Stimulated activated CD8-positive, alpha-beta memory T cell treated with anti-CD3 and anti-CD28 coated beads, Interleukin-7, amount 100 ng/mL, for 4 hours (primary cell): ENCODE measurements around the gene OTOP2.

Experiments used
- DNase-seq, 2 donors: peaks; one replicate each; pipeline ENCODE4 v3.0.0-alpha.2; 2020; ENCODE audit warnings: low read depth in 2 of 2

Gene OTOP2

DNA sequence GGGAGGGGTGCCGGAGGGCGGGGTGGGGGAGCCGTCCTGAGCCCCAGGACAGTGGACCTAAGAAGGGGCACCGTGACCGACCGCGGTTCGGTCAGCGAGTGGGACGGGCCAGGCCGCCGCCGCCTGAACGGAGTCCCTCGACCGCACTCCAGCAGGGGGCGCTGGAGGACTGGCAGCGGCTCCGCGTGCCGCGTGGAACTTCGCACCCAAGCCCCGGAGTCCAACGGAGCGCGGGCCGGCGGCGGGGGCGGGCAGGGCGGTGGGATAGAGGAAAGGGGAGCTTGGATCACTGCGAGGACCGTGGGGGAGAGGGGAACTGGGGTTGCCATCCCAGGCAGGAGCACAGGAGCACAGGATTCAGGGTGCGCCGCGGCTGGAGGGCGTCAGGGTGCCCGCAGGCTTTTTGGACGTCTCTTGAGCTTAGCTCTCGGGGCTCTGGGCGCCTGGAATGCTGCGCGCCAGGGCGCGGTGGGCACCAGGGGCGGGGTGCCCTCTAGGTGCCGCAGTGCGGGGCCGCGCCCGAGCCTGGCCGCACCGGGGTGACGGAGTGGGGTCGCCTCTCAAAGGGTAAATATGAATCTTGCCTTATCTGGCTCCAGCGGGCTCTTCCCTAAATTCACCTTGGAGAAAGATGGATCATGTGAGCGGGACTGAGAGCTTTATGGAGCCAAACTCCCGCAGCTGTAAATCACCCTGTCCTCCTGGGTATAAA is 379 bp upstream of the OTOP2 start:
- peak; percentile 16 to 53 for DNase-seq

DNA sequence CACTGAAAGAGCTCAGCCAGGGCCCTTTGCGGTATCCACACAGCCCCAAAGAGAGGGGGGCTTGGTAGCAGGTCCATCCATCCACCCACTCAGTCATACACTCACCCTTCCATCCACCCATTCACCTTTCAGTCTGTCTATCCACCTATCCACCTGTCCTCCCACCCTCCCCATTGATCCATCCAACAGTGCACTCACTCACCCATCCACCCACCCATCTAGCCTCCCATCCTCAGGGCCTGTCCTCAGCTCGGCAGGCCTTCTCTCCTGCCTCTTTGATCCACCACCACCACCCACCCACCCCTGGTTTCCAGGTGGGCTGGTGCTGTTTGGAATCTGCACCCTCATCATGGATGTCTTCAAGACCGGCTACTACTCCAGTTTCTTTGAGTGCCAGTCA is 1.2 kb downstream of the OTOP2 start:
- no peak for DNase-seq

DNA sequence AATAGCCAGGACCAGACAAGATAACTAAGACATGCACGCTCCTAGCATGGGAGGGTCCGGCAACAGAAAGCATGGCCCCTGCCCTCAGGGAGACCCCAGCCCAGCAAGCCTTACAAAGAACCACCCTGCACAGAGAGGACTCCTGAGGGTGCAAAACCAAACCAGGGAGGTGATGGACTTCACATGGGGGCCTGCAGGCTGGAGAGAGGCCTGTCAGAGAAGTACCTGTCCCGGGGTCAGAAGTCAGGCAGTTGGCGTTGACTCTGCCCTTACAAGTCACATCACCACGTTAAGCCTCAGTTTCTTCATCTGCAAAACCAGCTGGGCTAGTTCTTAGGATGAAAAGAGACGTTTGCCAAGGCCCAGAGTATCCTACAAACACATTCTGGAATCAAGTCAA is 4.7 kb downstream of the OTOP2 start:
- DNase-seq = no peak

DNA sequence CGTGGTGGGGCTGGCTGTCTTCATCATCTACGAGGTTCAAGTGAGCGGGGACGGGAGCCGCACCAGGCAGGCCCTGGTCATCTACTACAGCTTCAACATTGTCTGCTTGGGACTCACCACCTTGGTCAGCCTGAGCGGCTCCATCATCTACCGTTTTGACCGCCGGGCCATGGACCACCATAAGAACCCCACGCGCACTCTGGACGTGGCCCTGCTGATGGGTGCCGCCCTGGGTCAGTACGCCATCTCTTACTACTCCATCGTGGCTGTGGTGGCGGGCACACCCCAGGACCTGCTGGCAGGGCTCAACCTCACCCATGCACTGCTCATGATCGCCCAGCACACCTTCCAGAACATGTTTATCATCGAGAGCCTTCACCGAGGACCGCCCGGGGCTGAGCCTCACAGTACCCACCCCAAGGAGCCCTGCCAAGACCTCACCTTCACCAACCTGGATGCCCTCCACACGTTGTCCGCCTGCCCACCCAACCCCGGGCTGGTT is 6.5 kb downstream of the OTOP2 start:
- no peak for DNase-seq

DNA sequence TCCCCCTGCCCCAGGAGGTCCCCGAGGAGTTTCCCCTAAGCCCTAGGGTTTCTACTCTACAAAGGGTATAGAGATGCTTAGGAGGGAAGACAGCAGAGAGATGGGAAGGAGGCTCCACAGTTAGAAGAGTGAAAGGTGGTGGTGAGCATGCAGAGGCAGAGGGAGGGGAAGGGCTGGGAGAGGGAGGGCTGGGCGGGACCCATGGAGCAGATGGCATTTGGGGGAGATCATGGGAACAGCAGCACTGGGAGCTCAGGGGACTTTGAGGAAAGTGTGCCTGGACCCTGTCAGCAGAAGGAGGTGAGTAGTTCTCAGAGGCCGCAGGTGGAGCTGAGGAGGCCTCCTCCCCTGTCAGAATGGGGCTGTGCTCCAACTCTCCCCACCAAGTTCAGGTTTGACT is 11.0 kb downstream of the OTOP2 start:
- no peak for DNase-seq

DNA sequence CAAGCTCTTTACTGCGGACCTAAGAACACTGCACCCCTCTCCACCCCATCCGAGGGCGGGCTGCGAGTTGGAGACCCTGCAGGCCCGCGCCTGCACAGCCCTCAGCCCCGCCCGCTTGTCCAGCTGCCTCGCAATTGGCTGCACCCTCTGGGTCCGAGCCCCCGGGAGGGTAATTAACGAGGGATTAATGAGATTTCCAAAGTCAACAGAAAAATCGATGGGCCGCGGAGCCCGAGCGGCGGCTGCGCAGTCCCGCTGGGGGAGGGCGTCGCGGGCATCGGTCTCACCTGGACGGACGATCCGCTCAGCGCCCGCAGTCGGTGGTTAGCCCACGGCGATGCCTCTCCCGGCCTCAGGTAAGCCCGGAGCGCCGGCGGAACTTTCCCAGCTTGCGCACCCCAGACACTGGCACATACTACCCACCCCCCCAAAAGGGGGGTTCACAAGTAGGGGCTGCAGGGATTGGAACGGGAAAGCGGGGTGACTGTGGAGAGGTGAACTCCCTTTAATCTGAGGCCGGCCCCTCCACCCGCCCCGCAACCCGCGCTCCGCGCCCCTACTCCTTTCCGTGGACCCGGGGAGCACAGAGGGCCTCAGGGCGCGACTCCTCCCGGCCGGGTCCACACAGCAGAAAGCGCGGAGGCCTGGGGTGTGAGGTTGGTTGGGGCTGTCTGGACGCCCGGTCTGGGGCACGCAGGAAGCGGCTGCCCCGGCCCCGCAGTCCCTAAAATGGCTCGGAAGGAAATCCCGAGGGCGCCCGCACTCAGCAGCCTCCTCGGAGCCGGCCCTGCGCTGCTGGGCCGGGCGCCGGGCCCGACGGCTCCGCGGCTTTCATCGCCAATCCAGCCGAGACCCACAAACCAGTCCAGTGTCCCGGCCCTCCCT is 11.8 kb downstream of the OTOP2 start, which contains the start of gene OTOP3:
Gene OTOP3 (plus strand): TSS at position 314 of the 885 bp plus-strand sequence. CDS start 24 bp downstream, at position 338.
- DNase-seq = no peak

DNA sequence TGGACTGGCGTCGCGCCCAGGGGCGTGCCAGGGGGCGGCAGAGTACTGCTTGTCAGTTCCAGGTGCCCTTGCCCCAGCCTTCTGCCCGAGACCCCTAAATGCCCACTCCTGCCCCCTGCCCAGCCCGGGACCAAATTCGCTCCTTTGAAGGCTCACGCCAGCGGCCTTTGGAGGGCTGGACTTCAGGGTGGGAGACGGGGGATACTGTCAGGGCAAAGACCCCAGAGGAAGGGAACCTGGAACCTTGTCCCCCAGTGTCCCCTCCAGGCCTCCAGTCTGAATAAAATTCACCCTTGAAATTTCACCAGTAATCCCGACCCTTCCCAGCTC is 12.4 kb downstream of the OTOP2 start:
- no peak for DNase-seq

DNA sequence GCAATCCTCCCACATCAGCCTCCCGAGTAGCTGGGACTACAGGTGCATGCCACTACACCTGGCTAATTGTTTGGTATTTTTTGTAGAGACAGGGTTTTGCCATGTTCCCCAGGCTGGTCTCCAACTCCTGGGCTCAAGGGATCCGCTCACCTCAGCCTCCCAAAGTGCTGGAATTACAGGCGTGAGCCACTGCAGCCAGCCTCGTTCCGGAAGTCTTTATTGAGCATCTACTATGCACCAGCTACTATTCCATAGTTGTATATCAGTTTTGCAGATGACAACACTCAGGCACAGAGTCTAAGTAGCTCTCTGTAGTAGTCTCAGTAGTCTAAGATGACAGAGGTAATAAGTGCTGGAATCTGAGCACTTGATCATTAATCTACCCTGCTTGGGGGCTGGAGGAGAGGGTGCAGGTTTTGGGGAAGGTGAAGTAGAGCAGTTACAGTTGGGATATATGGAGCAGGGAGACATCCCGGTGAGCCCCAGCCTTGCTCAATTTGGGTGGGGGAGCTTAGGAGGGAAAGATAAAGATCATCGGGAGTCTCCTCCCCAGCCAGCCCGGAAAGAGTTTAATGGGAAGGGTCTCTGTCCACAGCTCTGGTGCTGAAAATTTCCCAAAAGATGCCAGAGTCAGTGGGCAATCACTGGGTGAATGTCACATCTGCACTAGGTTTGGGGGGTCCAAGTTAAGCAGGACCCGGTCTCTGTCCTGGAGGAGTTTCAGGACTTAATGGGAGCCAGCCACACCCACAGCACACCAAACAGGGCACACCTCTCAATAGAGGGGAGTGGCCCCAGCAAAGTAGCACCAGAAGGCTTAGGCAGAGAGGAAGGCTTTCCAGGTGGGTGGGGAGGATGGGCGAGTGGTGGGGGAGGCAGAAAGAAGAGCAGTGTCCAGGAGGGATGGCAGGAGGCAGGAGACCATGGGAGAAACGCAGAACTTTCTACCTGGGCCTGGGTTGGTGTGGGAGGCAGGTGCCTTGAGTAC is 13.3 kb downstream of the OTOP2 start:
- DNase-seq = no peak

DNA sequence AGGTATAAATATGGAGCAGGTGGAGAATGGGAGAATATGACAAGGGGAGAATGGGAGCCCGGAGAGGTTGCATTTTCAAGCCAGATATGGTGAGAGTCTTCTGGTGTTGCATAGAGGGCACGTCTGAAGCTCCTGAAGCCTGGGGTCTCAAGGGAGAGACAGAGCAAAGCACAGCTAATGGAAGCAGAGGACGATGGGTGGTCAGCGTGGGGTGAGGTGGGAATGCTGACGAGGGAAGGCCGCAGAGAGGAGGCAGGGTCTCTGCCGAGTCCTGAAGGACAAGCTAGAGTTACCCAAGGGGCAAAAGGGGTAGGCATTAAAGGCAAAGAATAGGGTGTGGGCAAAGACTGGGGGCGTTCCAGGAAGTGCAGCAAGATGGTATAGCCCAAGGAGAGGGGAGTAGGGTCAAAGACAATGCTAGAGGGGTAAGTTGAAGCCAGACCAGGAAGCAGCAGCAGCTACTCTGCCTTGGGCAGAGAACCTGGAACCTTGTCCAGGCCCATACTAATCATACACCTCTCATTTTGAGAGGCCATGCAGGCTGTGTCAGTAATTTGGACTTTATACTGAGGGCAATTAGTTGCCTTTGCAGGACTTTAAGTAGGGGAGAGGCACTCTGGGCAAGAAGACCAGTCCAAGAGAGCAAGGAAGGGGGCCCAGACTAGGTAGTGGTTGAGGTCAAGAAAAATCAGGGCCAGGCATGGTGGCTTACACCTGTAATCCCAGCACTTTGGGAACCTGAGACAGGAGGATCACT is 14.3 kb downstream of the OTOP2 start:
- DNase-seq = no peak

DNA sequence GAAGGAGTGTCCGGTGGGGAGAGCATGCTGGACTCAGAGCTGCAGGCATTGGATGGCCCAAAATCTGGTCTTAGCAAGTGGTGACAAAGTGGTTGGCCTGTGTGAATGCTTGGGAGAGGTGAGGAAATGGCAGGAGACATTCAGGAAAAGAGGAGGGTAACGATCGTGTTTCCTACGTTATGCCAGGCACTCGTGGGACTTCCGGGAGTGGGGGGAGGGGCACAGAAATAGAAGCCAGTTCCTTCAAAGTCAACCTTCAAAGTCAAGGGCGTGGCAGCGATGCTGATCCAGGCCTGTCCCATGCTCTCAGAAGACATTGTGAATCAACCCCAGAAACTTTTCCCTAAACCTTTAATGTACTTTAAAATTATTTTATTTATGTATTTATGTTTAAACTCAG is 15.5 kb downstream of the OTOP2 start:
- no peak for DNase-seq

DNA sequence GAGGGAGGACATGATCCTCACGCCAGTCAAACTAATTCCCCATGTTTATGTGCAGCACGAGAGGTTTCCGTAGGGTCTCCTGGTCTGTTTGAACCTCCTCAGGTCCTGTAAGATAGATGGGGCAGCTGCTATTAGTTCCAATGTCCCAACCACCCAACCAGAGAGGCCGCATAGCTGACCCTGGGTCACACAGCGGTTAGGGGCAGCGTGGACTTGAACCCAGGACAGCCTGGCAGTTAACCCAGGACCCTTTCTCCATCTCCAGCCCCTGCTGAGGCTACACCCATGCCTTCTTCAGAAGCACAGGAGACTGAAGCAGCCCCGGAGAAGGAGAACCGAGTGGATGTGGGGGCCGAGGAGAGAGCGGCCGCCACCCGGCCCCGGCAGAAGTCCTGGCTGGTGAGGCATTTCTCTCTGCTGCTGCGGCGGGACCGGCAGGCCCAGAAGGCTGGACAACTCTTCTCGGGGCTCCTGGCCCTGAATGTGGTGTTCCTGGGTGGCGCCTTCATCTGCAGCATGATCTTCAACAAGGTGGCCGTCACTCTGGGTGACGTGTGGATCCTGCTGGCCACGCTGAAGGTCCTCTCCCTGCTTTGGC is 17.2 kb downstream of the OTOP2 start:
- DNase-seq = no peak

DNA sequence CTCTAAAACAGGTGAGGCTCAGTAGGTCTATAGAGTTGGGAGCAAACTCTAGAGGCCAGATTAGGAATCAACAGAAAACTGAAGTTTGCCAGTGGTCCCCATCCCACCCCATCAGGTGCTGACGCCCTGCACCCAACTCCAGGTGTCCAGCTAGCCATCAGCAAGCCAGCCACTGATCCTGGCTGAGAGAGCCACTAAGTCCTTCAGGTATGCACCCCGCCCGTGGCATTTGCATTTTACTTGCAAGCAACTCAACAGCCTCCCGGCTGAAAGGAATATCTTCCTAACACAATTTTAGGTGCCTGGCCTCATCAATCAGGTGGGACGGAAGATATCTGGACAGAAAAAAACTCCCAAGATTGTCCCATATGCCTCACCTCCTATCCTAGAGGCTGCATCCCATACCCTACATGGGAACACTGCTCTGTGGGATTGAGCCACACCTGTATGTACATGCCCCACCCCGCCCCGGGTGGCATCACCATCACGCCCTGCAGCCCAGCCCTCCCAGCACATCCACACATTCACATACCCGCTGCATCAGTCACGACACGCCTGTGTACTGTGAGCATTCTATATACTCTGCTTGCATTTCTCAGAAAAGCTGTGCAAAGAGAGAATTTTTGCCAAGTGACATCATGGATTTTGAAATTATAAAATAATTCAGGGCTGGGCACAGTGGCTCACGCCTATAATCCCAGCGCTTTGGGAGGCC is 19.9 kb downstream of the OTOP2 start:
- no peak for DNase-seq

DNA sequence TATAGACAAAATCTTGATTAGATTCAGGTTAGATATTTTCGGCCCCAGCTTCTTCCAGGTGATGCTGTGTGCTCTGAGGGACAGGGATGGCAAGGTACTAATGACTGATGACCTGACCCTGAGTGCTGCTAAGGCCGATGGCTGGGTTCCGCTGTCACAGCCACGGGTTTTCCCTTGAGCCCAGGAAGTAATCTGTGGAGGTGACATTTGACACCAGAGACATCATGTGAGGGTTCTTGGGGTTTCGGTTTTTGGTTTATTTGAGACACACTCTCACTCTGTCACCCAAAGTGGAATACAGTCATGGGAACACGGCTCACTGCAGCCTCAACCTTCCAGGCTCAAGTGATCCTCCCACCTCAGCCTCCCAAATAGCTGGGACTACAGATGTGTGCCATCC is 21.5 kb downstream of the OTOP2 start:
- no peak for DNase-seq

DNA sequence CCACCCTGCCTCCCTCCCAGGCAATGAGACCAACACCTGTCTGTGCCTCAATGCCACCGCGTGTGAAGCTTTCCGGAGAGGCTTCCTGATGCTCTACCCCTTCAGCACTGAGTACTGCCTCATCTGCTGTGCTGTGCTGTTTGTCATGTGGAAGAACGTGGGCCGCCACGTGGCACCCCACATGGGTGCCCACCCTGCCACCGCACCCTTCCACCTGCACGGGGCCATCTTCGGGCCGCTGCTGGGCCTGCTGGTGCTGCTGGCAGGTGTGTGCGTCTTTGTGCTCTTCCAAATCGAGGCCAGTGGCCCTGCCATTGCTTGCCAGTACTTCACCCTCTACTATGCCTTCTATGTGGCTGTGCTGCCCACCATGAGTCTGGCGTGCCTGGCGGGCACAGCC is 22.6 kb downstream of the OTOP2 start:
- DNase-seq = no peak

DNA sequence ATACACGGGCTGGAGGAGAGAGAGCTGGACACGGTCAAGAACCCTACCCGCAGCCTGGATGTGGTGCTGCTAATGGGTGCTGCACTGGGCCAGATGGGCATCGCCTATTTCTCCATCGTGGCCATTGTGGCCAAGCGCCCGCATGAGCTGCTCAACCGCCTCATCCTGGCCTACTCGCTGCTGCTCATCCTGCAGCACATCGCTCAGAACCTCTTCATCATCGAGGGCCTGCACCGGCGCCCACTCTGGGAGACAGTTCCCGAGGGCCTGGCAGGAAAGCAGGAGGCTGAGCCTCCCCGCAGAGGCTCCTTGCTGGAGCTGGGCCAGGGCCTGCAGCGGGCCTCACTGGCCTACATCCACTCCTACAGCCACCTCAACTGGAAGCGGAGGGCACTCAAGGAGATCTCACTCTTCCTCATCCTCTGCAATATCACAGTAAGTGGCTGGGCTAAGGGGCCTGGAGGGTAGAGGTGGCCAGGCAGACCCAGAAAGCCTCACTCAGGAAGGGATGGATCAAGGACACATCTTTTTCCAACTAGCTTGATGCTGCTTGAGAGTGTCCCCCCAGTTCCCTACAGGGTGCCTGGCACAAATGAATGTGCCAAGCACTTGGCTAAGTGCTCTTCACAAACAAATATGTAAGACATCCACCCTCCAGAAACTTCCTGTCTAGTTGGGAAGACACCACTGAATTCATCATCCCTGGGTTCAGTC is 23.1 kb downstream of the OTOP2 start:
- no peak for DNase-seq

DNA sequence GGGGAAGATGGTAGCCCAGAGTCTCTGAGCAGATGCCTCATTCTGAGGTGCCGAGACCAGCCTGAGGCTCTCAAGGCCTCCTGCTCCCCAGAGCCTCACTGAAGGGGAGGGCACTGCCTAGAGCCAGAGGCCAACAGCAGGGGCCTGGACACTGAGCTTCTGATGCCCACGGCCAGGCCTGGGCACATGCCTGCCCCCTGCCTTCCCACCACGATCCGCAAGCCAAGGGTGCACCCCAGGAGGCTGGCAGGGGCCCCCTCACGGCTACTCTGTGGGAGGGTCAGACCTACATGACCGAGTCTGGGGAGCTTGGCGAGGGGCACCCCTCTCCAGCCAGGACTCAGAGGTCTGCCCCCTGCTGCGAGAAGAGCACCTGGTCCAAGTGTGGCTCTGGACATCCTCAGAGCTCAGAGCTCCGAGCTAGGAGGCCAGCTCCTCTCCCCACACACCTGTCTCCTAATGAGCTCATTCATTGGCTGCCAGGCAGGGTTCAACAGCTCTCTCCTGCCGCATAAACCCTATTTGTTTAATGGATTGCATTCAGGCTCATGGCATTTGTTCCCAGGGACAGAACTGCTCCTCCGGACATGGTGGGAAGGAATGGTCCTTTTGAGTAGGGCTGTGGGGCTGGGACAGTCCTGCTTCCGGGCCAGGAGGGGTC is 25.5 kb downstream of the OTOP2 start:
- no peak for DNase-seq

DNA sequence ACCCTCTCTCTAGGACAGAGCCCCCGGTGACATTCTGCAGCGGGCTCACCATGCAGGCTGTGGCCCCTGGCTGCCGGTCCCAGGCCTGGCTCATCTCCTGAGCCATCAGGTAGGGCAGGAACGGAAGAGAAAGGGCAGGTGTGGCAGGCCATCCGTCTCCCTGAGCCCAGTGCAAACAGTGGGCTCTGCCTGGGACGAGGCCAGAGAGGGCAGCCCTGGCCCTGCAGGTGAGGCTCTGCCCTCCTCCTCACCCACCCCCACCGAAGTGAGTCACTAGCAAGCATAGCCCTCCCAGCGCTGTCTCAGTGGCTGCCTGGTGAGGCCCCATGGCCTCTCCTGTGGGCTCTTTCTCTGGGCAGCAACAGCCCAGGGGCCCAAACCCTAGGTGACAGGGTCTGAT is 26.1 kb downstream of the OTOP2 start:
- no peak for DNase-seq

DNA sequence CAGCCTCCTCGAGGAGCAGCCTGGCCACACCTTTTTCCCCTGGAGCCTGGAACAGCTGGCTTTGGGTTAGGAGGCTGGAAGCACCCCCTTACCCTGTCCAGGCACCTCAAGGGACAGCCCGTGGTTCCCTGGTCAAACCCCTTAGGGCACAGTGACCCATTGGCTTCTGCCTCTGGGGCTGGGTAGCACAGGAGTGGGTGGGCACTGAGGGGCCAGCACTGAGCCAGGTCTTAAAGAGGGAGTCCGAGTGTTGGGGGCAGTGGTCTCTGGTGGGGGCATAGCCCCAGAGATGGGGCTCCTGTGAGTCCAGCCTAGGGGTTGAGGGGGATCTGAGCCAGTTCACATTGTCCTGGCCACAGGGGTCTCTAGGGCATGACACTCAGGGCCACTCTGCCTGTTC is 27.0 kb downstream of the OTOP2 start:
- DNase-seq = no peak
